ENCODE data around the gene NBR1. TPM values are rescaled to one million over a fixed set of nuclear protein-coding genes. Genes with fewer than 3 reads are reported as not detected.
"Not testable (repeated sequence)": the region's sequence is repeated elsewhere in the genome, so short reads cannot be mapped to it uniquely, and the experiment has no call there.

NBR1 gene
- 10 to 100 TPM; 52.8 to 55.6 TPM for total RNA-seq

DNA sequence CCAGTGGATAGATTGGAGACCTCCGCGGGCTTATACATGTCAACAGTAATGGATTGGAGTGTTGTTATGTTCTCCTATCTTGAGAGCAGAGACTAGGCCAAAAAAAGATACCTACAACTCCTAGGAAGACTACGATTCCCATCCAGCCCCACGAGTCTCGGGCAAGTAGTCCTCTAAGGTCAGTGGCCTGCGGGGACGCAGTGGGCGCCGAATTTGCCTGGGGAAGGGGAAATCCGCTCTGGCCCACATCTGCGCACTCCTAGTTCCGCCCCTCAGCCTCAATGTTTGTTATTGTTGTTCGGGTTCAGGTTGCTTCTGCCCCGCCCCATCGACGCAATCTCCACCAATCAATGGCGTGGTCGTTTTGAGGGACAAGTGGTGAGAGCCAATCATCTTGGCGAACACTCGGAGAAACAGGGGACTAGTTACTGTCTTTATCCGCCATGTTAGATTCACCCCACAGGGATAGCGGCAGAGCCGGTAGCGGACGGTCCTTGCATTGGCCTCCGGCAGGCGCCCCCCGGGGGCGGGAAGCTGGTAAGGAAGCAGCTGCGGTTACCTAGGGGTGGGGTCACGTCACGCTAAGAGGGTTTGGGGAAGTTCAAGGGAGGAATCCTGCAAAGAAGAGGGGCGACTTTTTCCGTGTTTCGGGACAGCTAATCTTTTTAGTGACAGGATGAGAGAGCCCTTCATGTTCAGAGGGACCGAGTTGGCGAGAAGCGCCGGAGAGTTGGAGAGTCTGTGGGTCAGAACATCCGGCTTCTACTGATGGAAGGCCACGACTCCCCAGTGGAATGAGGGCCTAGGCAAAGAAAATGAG, at the start of gene NBR1:
Gene NBR1 (plus strand): TSS at position 449 of the 820 bp plus-strand sequence. CDS start 4,586 bp downstream, outside the sequence.
- Mint-ChIP-seq H3K27ac (no peak within 1 kb of the TSS), H3K9me3 (ENCODE audit: low read depth) (no peaks in the 10 kb centered on the region), H3K4me3 (no peak within 1 kb of the TSS), H3K36me3 (ENCODE audit: low read depth) (peaks cover 10% of the 10 kb centered on the region), H3K4me1 (peaks cover 30% of the 10 kb centered on the region), H3K27me3 (no peaks in the 10 kb centered on the region)
- intact Hi-C loops (cut with DNase I, micrococcal nuclease), result loop anchor here (1.0 to 10.0 kb wide), 15 partner anchors 40 to 1030 kb away; partner anchors contain the start of genes BRCA1 (in 2 of the 2), RPL27 (in 2 of the 2), TMEM106A (in 2 of the 2) and AARSD1 (in 1 of the 2)
- DNase-seq (peak; percentile 97), ATAC-seq (peak; percentile 86)
- ChIA-PET POLR2A (interaction anchor here (0.6 to 2.0 kb wide), 8 partner anchors 11 to 243 kb away, joined by 3 to 19 read pairs (median 5); partner anchors contain the start of genes BRCA1 and TMEM106A), CTCF (interaction anchor here (0.6 to 1.7 kb wide), 8 partner anchors 29 to 1017 kb away, joined by 3 to 6 read pairs (median 4); partner anchors contain the start of genes BECN1, DHX8 and TMEM106A)

GRCh38 chr17:43125133-43125966, 45.7 kb upstream of the NBR1 start, which contains the start of gene BRCA1:
Gene BRCA1 (minus strand): TSS chr17:43125364. CDS start chr17:43124096, 1,268 bp downstream.
- intact Hi-C loops (cut with DNase I, micrococcal nuclease), result loop anchor here (1.0 to 10.0 kb wide), 11 partner anchors 45 to 516 kb away; partner anchors contain the start of genes RPL27 (in 2 of the 2), AARSD1 (in 1 of the 2), CNTD1 (in 1 of the 2) and COA3 (in 1 of the 2)
- POLR2A ChIA-PET, result interaction anchor here (0.7 to 2.9 kb wide), 4 partner anchors 46 to 190 kb away, joined by 3 to 20 read pairs (median 6); partner anchors contain the start of genes NBR1 and RPL27
- DNase-seq (peak; percentile 97), ATAC-seq (peak; percentile 99)
- Mint-ChIP-seq H3K36me3 (ENCODE audit: low read depth) (peaks cover 41% of the 10 kb centered on the region), H3K4me1 (peaks cover 19% of the 10 kb centered on the region), H3K9me3 (ENCODE audit: low read depth) (no peaks in the 10 kb centered on the region), H3K27me3 (no peaks in the 10 kb centered on the region), H3K27ac (peak within 1 kb of the TSS; percentile 99), H3K4me3 (peak within 1 kb of the TSS; percentile 99)
- CTCF ChIA-PET, result interaction anchor here (0.6 to 1.2 kb wide), 4 partner anchors 47 to 211 kb away, joined by 3 to 9 read pairs (median 4); partner anchors contain the start of gene RPL27

DNA sequence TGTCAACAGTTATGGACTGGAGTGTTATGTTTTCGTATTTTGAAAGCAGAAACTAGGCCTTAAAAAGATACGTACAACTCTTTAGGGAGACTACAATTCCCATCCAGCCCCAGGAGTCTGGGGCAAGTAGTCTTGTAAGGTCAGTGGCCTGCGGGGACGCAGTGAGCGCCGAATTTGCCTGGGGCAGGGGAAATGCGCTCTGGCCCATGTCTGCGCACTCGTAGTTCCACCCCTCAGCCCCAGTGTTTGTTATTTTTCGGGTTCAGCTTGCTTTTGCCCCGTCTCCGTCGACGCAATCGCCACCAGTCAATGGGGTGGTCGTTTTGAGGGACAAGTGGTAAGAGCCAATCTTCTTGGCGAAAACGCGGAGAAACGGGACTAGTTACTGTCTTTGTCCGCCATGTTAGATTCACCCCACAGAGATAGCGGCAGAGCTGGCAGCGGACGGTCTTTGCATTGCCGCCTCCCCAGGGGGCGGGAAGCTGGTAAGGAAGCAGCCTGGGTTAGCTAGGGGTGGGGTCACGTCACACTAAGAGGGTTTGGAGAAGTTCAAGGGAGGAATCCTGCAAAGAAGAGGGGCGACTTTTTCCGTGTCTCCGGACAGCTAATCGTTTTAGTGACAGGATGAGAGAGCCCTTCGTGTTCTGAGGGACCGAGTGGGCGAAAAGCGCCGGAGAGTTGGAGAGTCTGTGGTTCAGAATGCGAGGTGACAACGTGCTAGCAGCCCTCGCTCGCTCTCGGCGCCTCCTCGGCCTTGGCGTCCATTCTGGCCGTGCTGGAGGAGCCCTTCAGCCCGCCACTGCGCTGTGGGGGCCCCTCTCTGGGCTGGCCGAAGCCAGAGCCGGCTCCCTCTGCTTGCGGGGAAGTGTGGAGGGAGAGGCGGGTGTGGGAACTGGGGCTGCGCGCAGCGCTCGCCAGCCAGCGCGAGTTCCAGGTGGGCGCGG, 44.8 kb upstream of the NBR1 start:
- H3K9me3 Mint-ChIP-seq (ENCODE audit: low read depth), result no peaks in the 10 kb centered on the region
- intact Hi-C loops (cut with DNase I, micrococcal nuclease), result loop anchor here (1.0 to 10.0 kb wide), 11 partner anchors 44 to 517 kb away; partner anchors contain the start of genes RPL27 (in 2 of the 2), AARSD1 (in 1 of the 2), CNTD1 (in 1 of the 2) and COA3 (in 1 of the 2)
- no peak for ATAC-seq
- peaks cover 41% of the 10 kb centered on the region for H3K36me3 Mint-ChIP-seq (ENCODE audit: low read depth)
- ChIA-PET POLR2A (no interaction called here), CTCF (no interaction called here)
- H3K27me3 Mint-ChIP-seq, result no peaks in the 10 kb centered on the region
- DNase-seq, result peak; percentile 22
- peak overlapping the region; percentile 99 for H3K27ac Mint-ChIP-seq
- H3K4me3 Mint-ChIP-seq, result peak overlapping the region; percentile 99
- peaks cover 19% of the 10 kb centered on the region for H3K4me1 Mint-ChIP-seq

GRCh38 chr17:43126911-43127290, 44.1 kb upstream of the NBR1 start:
- ChIA-PET POLR2A (no interaction called here), CTCF (interaction anchor here (0.6 to 0.7 kb wide), 2 partner anchors 86 to 189 kb away, joined by 3 read pairs; no protein-coding TSS in a partner anchor)
- Mint-ChIP-seq H3K4me1 (peaks cover 19% of the 10 kb centered on the region), H3K27ac (peak overlapping the region; percentile 70), H3K36me3 (ENCODE audit: low read depth) (peaks cover 38% of the 10 kb centered on the region), H3K27me3 (no peaks in the 10 kb centered on the region), H3K4me3 (peak overlapping the region; percentile 63), H3K9me3 (ENCODE audit: low read depth) (no peaks in the 10 kb centered on the region)
- no peak for ATAC-seq
- intact Hi-C loops (cut with DNase I, micrococcal nuclease), result loop anchor here in 1 of 2 experiments (10.0 kb wide), 1 partner anchor 188 kb away; no protein-coding TSS in a partner anchor
- no peak for DNase-seq

GRCh38 chr17:43127333-43127876, 43.6 kb upstream of the NBR1 start:
- ATAC-seq; H3K9me3 Mint-ChIP-seq (ENCODE audit: low read depth); H3K27me3 Mint-ChIP-seq; POLR2A ChIA-PET; DNase-seq: not testable (repeated sequence)
- Mint-ChIP-seq H3K4me1 (peaks cover 19% of the 10 kb centered on the region), H3K36me3 (ENCODE audit: low read depth) (peaks cover 38% of the 10 kb centered on the region), H3K4me3 (peak overlapping the region; percentile 63), H3K27ac (peak overlapping the region; percentile 70)
- intact Hi-C loops (cut with DNase I, micrococcal nuclease), result loop anchor here in 1 of 2 experiments (10.0 kb wide), 1 partner anchor 187 kb away; no protein-coding TSS in a partner anchor
- CTCF ChIA-PET, result interaction anchor here (0.6 to 1.5 kb wide), 4 partner anchors 42 to 189 kb away, joined by 3 to 5 read pairs (median 3); no protein-coding TSS in a partner anchor

DNA sequence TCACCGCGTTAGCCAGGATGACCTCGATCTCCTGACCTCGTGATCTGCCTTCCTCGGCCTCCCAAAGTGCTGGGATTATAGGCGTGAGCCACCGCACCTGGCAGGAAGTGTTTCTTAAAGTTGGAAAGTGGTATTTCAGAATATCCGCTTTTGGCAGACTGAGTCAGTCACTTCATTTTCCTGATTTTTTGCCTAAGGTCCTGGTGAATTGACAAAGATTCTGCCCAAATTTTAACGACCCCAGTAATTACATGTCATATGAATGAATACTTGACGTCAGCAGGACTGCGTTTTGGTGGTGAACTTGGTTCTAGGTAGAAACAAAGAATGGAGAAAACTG, 41.4 kb upstream of the NBR1 start:
- H3K4me1 Mint-ChIP-seq, result peaks cover 14% of the 10 kb centered on the region
- intact Hi-C loops (cut with DNase I, micrococcal nuclease), result loop anchor here in 1 of 2 experiments (10.0 kb wide), 1 partner anchor 185 kb away; no protein-coding TSS in a partner anchor
- H3K27ac Mint-ChIP-seq, result no peak overlapping the region
- H3K27me3 Mint-ChIP-seq, result no peaks in the 10 kb centered on the region
- no peaks in the 10 kb centered on the region for H3K9me3 Mint-ChIP-seq (ENCODE audit: low read depth)
- H3K36me3 Mint-ChIP-seq (ENCODE audit: low read depth), result peaks cover 42% of the 10 kb centered on the region
- no peak overlapping the region for H3K4me3 Mint-ChIP-seq
- CTCF ChIA-PET, result no interaction called here
- DNase-seq, result no peak
- POLR2A ChIA-PET, result no interaction called here
- ATAC-seq, result no peak

GRCh38 chr17:43132117-43132516, 38.9 kb upstream of the NBR1 start:
- CTCF ChIA-PET, result interaction anchor here (0.7 kb wide), 1 partner anchor 16 kb away, joined by 3 read pairs; no protein-coding TSS in a partner anchor
- Mint-ChIP-seq H3K27ac (no peak overlapping the region), H3K36me3 (ENCODE audit: low read depth) (peaks cover 45% of the 10 kb centered on the region)

GRCh38 chr17:43133439-43133838, 37.6 kb upstream of the NBR1 start:
- not testable (repeated sequence) for H3K9me3 Mint-ChIP-seq (ENCODE audit: low read depth)

More at GRCh38 chr17:43132117-43132516, 38.9 kb upstream of the NBR1 start:
- ATAC-seq (no peak), DNase-seq (no peak)
- POLR2A ChIA-PET, result interaction anchor here (0.6 kb wide), 1 partner anchor 134 kb away, joined by 4 read pairs; the partner anchor contains the start of gene RPL27
- intact Hi-C loops (cut with DNase I, micrococcal nuclease), result no loop called here
- Mint-ChIP-seq H3K27me3 (no peaks in the 10 kb centered on the region), H3K9me3 (ENCODE audit: low read depth) (no peaks in the 10 kb centered on the region), H3K4me3 (no peak overlapping the region), H3K4me1 (peaks cover 9% of the 10 kb centered on the region)

GRCh38 chr17:43134774-43135453, 36.1 kb upstream of the NBR1 start:
- Mint-ChIP-seq H3K9me3 (ENCODE audit: low read depth) (no peaks in the 10 kb centered on the region), H3K27ac (no peak overlapping the region), H3K27me3 (no peaks in the 10 kb centered on the region), H3K4me1 (peaks cover 5% of the 10 kb centered on the region), H3K4me3 (no peak overlapping the region), H3K36me3 (ENCODE audit: low read depth) (peaks cover 27% of the 10 kb centered on the region)
- ChIA-PET POLR2A (no interaction called here), CTCF (interaction anchor here (0.6 kb wide), 1 partner anchor 30 kb away, joined by 3 read pairs; no protein-coding TSS in a partner anchor)
- no peak for ATAC-seq
- intact Hi-C loops (cut with DNase I, micrococcal nuclease), result loop anchor here in 1 of 2 experiments (2.0 kb wide), 1 partner anchor 30 kb away; no protein-coding TSS in a partner anchor
- no peak for DNase-seq

More at GRCh38 chr17:43133439-43133838, 37.6 kb upstream of the NBR1 start:
- H3K27ac Mint-ChIP-seq; ATAC-seq; H3K27me3 Mint-ChIP-seq; POLR2A ChIA-PET; DNase-seq; H3K4me1 Mint-ChIP-seq; CTCF ChIA-PET; H3K4me3 Mint-ChIP-seq; intact Hi-C loops (cut with DNase I, micrococcal nuclease): not testable (repeated sequence)
- peaks cover 33% of the 10 kb centered on the region for H3K36me3 Mint-ChIP-seq (ENCODE audit: low read depth)
